GM21717 (cell line): ENCODE results near the gene LMF2.

Experiments used
- ATAC-seq: cut with Tn5 transposase; IDR thresholded peaks from one replicate; pipeline ENCODE4 v1.9.1; 2021; ENCODE audit warnings: mild to moderate bottlenecking, moderate library complexity; ENCODE audit not compliant: unreplicated experiment

LMF2 gene

DNA sequence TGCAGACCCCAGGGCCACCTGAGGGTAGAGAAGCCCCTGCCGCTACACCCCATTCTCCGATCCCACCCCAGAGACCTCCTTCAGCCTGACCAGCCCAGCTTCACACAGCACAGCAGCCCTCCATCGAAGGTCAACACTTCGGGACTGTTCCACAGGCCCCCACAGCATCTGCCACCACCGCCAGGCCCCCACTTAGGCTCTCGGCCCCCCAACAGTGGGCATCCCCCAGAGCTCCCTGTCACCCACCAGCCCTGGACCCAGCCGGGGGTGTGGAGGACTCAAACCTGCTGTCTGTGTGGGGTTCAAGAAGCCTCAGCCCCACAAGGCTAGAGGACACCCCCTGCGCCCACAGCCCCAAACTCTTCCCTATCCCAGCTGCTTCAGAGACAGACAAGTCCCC, 38.9 kb downstream of the LMF2 start:
- ATAC-seq, result no peak

DNA sequence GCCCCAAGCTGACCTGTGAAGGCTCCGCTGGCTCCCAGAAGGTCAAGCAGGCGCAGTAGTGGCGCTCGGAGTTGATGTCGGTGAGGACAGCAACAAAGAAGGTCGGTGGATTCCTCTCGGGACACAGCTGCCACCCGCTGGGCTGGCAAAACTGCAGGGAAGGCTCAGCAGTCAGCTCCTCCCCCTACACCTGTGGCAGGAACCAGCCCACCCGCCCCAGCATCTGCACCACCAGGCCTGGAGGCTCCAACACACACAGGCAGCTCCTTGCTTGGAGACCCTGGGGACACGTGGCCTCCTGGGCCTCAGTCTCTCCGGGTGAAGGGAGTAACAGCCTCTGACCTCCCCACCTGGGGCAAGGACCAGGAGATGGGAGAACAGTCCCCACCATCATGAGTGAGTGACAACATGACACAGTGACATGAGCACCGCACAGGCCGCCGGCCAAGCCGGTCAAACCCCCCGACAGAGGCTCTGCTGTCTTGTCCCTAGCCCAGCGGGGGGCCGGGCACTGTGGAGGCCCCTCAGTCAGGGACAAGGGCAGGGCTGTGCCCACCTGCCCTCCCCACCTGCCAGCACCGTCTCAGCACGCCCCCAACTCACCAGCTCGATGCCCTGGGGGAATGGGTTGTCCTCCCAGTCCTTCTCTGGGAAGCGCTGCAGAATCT, 39.6 kb downstream of the LMF2 start:
- no peak for ATAC-seq

DNA sequence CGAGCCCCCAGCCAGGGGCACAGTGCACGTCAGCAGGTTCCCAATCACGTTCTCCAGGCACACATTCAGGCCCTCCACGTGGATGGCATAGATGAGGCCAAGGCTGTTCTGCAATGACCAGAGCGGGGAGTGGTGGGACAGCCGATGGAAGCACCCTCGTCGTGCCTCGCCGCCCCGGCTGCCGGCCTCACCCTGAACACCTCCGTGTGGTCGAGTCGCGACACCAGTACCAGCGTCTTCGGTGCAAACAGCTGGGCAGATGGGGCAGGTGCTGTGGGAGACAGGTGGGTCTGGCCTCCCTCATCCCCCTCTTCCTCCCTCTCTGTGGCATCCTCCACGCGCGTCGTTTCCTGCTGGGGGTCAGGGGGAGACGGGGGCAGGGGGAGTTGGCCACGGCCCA, 40.2 kb downstream of the LMF2 start:
- no peak for ATAC-seq

DNA sequence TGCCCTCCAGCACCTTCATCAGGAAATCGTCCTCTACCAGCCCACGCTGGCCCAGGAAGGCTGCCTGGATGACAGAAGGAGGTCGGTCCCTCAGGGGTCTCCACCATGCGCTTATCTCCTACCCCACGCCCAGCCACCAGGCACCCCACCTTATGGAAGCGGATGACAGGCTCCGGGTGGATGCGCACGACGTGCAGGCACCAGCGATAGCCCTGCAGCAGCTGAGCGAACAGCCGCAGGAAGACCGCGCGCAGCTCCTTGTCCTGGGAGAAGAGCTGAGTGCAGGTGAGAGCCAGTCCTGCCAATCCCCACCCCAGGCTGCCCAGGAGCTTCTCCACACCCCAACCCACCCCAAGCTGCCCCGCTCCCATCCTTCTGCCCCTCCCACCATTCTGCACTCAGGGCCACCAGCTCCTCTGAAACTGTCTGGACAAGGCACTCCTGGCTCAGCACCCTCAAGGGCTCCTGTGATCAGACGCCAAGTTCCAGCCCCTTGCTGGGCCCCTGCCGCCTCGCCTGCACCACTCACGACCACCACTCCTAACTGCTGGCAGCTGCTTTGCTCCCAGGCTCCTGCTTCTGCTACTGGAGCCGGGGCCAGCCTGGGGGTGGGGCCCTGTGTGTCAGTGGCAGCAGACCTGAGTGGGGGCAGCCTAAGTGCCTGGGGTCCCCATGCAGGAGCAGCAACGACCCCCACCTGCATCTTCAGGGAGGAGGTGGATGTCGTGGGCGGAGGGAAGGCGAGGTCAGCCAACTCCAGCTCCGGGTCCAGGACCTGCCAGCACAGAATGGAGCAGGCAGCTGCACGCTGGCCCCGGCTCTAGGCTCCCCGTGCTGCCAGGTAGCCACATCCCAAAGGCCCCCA, 42.2 kb downstream of the LMF2 start:
- ATAC-seq, result no peak

GRCh38 chr22:50464451-50464850, 43.1 kb downstream of the LMF2 start:
- no peak for ATAC-seq

GRCh38 chr22:50463188-50463900, 44.2 kb downstream of the LMF2 start:
- no peak for ATAC-seq

DNA sequence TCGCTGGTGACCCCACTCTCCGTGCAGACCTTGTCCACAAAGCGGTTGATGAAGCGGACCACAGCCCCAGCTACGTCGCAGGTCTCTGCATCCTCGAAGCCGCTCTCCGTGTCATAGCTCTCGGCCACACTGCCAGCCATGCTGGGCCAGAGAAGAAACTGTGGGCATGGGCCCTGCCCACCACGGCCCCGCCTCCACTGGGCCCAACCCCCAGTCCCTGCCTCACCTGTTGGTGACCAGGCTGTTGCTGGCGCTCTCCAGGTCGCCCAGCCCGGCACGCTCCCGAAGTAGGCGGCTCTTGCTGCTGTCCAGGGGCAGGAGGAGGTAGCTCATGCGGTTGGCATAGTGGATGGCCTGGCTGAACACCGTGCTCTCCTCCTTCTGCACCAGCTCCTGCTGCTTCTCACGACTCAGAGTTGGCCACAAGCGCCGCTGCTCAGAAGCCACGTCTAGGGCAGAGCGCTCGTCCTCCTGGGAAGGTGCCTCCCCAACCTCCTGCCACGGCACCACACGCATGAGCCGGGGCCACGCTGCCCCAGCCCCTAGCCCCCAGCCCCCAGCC, 45.4 kb downstream of the LMF2 start:
- ATAC-seq, result no peak

DNA sequence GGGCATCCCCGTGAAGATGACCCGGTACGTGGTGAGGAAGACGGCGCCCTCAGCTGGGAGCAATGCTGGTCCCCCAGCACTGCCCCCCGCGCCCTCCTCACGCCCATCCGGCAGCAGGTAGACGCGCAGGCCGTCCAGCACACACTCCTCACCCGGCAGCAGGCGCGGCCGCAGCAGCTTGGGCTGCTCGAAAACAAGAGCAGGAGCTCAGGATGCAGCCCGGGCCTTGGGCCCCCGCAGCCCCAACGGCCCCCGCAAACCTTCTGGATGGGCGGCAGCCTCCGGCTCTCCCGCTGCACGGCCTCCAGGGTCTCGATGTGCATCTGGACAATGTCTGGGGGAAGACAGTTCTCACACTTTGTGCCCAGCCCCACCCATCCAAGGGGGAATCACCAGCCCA, 46.0 kb downstream of the LMF2 start:
- ATAC-seq, result no peak

DNA sequence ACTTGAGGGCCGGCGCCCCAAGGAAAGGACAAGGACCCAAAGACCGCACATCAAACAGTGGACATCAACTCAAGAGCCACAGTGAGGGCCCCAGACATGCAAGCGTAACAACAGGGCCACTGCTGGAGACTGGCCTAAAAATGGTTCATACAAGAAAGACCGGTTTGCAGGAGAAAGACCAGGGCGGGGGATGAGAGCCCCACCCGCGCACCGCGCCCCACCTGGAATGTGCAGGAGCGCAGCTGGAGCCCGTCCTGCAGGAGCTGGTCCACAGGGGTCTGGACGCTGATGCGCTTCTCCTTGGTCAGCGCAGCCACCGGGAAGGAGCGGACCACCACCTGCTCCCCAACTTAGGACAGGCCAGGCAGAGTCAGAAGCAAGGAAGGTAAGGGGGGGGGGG, 46.6 kb downstream of the LMF2 start:
- no peak for ATAC-seq

DNA sequence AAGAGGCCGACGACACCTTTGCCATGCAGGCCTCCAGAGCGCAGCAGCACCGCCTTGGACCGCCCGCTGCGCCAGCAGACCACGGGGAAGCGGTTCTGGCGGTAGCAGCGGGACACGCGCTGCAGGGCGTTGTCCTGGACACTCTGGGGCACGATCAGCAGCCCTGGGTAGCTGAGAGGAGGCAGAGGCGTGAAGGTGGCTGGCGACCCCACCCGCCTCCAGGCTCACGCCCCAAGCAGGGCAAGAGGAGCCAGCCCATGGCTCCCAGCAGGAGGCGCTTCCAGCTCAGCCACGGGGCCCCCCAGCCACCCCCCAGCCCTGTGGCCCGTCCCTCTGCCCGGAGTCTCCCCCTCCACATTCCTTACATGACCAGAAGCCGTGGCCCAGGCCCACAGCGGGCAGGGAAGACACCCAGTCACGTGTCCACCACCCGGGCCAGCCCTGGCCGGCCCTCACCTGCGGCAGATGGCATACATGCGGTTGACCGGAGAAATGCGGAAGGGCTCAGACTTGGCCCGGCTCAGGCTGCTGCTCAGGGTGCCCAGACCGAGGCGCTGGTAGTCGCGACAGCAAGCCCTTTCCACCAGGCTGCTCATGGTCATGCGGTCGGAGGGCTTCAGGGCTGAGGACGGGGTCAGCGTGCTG, 47.9 kb downstream of the LMF2 start:
- no peak for ATAC-seq

DNA sequence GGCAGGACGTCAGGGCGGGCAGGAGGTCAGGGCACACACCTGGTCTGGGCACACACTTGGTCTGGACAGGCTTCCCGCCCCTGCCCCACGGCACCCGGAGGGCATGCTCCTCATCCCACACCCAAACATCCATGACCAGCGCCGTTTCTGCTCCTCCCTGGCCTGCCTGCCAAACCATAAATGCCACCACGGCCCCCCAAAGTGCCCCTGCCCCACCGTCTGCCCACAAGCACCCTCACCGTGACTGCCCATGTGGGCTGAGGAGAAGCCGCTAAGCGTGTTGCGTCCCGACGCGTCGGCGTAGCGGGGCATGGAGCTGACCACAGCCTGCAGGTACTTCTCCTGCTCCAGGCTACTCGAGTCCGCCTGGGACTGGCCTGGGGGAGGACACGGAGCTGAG, 48.5 kb downstream of the LMF2 start:
- ATAC-seq, result no peak

- no peak for ATAC-seq
These were observed 50.9 kb downstream of the LMF2 start for GRCh38 chr22:50456466-50457234.

DNA sequence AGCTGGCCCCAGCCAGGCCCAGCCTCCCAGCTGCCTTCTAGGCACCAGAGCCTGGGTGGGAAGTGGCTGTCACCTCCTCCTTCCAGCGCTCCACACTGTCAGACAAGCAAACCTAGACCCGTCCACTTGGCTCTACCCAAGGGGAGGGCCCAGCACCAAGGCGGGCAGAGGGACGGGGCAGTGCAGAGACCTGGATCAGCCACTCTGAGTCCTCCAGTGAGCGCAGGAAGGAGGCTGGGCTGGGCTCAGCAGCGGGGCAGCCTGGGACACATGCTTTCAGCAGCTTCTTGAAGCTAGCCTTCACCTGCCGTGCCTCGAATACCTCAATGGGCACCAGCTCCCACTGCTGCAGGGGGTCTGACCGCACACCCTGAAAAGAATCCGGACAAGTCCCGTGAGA, 51.5 kb downstream of the LMF2 start:
- ATAC-seq, result no peak

- ATAC-seq, result no peak
These were observed 52.3 kb downstream of the LMF2 start for GRCh38 chr22:50455201-50455600.

GRCh38 chr22:50454556-50455075, 52.9 kb downstream of the LMF2 start:
- no peak for ATAC-seq
